ENCODE data around the gene KIR3DL3.
A peak's percentile ranks its signal among the peaks of the same experiment; 100 is the strongest.
"Not testable (repeated sequence)": the region's sequence is repeated elsewhere in the genome, so short reads cannot be mapped to it uniquely, and the experiment has no call there.

The KIR3DL3 gene

DNA sequence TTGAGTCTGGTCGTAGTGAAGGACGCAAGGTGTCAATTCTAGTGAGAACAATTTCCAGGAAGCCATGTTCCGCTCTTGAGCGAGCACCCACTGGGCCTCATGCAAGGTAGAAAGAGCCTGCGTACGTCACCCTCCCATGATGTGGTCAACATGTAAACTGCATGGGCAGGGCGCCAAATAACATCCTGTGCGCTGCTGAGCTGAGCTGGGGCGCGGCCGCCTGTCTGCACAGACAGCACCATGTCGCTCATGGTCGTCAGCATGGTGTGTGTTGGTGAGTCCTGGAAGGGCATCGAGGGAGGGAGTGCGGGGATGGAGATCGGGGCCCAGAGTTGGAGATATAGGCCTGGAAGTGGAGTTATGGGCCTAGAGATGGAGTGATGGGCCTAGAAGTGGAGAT is 14.1 kb downstream of the KIR3DL3 start, which contains the start of gene KIR2DL3:
KIR2DL3 (plus strand) TSS at position 208 of the 400 bp plus-strand sequence; CDS start at position 241, 33 bp downstream.
- DNase-seq, result not testable (repeated sequence)

DNA sequence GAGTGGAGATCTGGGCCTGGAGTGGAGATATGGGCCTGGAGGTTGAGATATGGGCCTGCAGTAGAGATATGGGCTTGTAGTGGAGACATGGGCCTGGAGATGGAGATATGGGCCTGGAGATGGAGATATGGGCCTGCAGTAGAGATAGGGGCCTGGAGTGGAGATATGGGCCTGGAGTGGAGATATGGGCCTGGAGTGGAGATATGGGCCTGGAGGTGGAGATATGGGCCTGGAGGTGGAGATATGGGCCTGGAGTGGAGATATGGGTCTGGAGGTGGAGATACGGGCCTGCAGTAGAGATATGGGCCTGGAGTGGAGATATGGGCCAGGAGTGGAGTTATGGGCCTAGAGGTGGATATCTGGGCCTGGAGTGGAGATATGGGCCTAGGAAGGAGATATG is 14.5 kb downstream of the KIR3DL3 start:
- DNase-seq, result no peak

DNA sequence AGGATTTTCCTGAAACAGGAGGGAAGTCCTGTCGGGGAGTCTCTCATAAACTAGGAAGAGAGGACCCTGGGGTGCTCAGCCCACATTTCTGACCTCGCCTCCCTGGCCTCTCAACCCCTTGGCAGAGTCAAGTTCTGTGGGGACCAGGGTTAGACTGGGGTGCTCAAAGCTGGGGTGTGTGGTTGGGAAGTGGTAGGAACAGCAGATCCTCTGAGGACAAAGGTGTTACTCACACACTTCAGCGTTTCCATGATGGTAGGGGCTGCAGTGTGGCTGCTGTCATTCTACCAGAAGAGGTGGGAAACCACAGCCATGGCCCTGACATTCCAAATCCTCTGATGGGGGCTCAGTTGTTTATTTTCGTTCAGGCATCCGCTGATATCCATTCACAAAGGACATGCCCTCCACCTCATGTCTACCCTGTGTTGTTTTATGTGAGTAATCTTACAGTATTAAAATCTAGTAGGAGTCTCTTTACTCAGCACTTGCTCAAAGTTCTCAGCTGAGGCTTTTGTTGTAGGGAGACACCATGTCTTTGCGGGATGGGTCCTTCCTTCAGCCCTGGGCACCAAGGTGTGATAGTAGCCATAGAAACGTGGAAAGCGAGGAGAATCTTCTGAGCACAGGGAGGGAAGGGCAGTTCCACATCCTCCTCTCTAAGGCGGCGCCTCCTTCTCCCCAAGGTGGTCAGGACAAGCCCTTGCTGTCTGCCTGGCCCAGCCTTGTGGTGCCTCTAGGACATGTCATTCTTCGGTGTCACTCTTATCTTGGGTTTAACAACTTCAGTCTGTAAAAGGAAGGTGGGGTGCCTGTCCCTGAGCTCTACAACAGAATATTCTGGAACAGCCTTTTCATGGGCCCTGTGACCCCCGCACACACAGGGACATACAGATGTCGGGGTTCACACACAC is 15.6 kb downstream of the KIR3DL3 start:
- no peak for DNase-seq

DNA sequence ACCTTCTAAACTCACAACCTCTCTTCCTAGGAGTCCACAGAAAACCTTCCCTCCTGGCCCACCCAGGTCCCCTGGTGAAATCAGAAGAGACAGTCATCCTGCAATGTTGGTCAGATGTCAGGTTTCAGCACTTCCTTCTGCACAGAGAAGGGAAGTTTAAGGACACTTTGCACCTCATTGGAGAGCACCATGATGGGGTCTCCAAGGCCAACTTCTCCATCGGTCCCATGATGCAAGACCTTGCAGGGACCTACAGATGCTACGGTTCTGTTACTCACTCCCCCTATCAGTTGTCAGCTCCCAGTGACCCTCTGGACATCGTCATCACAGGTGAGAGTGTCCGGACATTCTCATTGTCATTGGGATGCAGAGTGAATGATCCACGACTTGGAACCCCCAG is 17.7 kb downstream of the KIR3DL3 start:
- DNase-seq, result not testable (repeated sequence)

DNA sequence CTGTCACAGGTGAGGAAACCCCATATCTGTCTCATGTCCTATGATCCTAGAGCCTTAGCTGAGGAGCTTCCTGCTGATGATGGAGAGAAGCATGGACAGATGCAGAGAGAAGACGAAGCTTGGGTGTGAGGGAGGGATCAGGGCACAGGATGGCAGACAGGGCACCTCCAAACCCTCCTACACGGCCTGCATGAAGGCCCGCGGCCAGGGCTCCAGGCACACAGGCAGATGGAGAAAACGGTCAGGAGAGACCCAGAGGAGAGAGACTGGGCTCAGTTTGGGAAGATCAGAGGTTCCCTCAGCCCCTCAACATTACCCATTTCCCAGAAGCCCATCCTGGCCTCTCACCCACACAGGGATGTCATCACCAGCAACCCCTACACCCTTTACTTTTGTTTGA is 19.8 kb downstream of the KIR3DL3 start:
- DNase-seq, result not testable (repeated sequence)

DNA sequence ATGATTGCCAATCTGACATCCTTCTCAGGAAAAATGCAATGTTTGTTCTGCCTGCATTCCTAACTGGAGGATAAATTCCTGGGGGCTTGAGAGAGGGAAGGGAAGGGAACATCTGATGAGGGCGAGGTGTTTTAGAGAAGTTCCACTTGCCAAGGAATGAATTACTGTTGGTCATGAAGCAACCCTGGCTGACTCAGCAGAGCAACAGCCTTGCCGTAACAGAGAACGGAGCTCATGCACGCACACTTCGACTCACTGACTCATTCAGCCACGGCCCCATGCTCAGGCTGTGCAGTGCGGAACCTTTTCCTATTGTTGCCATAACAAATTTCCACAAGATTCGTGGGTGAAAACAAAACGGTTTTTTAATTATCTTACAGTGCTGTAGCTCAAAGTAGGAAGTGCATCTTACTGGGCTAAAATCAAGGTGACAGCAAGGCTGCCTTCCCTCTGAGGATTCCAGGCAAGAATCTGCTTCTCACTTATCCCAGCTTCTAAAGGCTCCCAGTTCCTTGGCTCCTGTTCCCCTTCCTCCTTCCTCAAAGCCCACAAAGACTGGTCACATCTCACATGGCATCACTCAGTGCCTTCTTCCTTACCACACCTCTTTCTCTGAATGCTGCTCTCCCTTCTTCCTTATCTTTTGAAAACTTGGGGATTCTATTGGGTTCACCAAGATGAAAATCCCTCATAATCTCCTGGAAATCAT is 23.5 kb downstream of the KIR3DL3 start:
- peak; percentile 89 for DNase-seq

DNA sequence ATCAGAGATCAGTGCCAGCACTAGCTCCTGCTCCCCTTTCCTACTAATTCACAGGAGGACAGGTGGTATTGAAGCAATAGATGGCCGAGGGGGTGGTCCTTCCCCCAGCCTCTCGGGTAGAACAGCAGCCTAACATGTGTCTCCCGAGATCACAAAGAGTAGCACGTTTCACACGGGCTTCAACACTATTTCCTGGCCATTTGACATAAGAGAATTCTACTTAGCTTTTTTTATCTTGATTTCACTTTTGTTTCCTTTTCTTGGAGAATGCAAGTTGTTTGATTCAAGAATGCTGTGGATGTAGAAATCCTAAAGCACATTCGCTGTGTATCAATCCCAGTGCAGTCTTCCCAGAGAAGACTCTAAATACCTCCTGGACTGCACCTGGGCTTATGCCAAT is 26.0 kb downstream of the KIR3DL3 start:
- peak; percentile 84 for DNase-seq

DNA sequence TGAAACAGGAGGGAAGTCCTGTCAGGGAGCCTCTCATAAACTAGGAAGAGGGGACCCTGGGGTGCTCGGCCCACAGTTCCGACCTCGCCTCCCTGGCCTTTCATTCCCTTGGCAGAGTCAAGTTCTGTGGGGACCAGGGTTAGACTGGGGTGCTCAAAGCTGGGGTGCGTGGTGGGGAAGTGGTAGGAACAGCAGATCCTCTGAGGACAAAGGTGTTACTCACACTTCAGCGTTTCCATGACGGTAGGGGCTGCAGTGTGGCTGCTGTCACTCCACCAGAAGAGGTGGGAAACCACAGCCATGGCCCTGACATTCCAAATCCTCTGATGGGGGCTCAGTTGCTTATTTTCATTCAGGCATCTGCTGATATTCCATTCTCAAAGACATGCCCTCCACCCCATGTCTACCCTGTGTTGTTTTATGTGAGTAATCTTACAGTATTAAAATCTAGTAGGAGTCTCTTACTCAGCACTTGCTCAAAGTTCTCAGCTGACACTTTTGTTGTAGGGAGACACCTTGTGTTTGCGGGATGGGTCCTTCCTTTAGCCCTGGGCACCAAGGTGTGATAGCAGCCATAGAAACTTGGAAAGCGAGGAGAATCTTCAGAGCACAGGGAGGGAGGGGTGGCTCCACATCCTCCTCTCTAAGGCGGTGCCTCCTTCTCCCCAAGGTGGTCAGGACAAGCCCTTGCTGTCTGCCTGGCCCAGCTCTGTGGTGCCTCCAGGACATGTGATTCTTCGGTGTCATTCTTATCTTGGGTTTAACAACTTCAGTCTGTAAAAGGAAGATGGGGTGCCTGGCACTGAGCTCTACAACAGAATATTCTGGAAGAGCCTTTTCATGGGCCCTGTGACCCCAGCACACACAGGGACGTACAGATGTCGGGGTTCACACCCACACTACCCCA is 32.2 kb downstream of the KIR3DL3 start:
- not testable (repeated sequence) for DNase-seq

DNA sequence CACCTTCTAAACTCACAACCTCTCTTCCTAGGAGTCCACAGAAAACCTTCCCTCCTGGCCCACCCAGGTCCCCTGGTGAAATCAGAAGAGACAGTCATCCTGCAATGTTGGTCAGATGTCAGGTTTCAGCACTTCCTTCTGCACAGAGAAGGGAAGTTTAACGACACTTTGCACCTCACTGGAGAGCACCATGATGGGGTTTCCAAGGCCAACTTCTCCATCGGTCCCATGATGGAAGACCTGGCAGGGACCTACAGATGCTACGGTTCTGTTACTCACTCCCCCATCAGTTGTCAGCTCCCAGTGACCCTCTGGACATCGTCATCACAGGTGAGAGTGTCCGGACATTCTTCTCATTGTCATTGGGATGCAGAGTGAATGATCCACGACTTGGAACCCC is 34.3 kb downstream of the KIR3DL3 start:
- not testable (repeated sequence) for DNase-seq

DNA sequence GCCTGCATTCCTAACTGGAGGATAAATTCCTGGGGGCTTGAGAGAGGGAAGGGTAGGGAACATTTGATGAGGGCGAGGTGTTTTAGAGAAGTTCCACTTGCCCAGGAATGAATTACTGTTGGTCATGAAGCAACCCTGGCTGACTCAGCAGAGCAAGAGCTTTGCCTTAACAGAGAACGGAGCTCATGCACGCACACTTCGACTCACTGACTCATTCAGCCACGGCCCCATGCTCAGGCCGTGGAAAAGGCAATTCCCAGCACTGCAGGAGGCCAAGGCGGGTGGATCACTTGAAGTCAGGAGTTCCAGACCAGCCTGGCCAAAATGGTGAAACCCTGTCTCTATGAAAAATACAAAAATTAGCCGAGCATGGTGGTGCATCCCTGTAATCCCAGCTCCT is 40.0 kb downstream of the KIR3DL3 start:
- DNase-seq, result peak; percentile 84

DNA sequence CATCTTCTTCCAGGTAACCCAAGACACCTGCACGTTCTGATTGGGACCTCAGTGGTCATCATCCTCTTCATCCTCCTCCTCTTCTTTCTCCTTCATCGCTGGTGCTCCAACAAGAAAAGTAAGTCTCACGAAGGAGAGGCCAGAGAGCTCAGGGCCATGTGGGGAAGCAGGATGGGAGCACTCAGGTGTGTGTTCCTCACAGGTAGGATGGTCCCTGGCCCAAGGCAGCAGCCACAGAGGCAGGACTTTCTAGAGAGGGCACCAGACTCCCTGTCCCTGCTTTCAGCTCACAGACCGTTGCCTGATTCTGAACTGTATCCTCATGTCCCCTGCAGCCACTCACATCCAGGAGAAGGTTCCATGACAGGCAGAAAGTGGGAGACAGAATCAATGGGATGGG is 42.2 kb downstream of the KIR3DL3 start:
- not testable (repeated sequence) for DNase-seq

DNA sequence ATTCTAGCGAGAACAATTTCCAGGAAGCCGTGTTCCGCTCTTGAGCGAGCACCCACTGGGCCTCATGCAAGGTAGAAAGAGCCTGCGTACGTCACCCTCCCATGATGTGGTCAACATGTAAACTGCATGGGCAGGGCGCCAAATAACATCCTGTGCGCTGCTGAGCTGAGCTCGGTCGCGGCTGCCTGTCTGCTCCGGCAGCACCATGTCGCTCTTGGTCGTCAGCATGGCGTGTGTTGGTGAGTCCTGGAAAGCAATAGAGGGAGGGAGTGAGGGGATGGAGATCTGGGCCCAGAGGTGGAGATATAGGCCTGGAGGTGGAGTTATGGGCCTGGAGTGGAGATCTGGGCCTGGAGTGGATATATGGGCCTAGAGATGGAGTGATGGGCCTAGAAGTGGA is 45.4 kb downstream of the KIR3DL3 start, which contains the start of gene KIR2DL1:
KIR2DL1 (plus strand) TSS at position 148 of the 400 bp plus-strand sequence; CDS start at position 206, 58 bp downstream.
- DNase-seq, result not testable (repeated sequence)

DNA sequence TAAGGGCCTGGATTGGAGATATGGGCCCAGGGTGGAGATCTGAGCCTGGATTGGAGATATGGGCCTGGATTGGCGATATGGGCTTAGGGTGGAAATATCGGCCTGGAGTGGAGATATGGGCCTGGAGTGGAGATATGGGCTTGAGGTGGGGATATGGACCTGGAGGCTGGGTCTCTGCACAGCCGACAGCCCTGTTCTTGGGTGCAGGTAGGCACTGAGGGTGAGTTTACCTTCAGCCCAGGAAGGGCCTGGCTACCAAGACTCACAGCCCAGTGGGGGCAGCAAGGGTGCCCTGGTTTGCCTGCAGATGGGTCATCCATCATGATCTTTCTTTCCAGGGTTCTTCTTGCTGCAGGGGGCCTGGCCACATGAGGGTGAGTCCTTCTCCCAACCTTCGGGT is 46.3 kb downstream of the KIR3DL3 start:
- not testable (repeated sequence) for DNase-seq

DNA sequence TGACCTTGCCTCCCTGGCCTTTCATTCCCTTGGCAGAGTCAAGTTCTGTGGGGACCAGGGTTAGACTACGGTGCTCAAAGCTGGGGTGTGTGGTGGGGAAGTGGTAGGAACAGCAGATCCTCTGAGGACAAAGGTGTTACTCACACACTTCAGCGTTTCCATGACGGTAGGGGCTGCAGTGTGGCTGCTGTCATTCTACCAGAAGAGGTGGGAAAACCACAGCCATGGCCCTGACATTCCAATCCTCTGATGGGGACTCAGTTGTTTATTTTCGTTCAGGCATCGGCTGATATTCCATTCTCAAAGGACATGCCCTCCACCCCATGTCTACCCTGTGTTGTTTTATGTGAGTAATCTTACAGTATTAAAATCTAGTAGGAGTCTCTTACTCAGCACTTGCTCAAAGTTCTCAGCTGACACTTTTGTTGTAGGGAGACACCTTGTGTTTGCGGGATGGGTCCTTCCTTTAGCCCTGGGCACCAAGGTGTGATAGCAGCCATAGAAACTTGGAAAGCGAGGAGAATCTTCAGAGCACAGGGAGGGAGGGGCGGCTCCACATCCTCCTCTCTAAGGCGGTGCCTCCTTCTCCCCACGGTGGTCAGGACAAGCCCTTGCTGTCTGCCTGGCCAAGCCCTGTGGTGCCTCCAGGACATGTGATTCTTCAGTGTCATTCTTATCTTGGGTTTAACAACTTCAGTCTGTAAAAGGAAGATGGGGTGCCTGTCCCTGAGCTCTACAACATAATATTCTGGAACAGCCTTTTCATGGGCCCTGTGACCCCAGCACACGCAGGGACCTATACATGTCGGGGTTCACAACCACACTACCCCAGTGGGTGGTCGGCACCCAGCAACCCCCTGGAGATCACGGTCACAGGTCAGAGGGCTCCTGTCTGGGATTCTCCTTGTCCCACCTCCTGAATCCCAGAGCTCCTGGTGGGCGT is 47.0 kb downstream of the KIR3DL3 start:
- not testable (repeated sequence) for DNase-seq

DNA sequence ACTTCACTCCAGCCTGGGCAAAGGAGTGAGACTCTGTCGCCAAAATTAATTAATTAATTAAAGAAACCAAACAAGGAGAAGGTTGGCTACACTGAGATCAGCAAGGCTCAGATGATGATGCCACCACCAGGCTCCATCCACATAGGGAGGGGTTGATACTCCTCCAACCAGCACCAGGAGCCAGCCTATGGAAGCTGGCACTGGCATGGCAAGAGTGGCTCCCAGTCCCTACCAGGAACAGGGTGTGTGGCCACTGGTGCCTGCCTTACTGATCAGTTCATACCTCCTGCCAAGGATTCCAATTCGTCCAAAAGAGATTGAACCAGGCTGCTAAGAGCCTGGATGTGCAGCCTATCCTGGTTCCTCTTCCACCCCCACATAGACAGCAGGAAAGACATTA is 48.4 kb downstream of the KIR3DL3 start:
- not testable (repeated sequence) for DNase-seq

DNA sequence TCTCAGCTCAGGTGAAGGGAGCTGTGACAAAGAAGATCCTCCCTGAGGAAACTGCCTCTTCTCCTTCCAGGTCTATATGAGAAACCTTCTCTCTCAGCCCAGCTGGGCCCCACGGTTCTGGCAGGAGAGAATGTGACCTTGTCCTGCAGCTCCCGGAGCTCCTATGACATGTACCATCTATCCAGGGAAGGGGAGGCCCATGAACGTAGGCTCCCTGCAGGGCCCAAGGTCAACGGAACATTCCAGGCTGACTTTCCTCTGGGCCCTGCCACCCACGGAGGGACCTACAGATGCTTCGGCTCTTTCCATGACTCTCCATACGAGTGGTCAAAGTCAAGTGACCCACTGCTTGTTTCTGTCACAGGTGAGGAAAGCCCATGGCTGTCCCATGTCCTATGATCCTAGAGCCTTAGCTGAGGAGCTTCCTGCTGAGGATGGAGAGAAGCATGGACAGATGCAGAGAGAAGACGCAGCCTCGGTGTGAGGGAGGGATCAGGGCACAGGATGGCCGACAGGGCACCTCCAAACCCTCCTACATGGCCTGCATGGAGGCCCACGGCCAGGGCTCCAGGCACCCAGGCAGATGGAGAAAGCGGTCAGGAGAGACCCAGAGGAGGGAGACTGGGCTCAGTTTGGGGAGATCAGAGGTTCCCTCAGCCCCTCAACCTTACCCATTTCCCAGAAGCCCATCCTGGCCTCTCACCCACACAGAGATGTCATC is 51.0 kb downstream of the KIR3DL3 start:
- DNase-seq, result not testable (repeated sequence)

DNA sequence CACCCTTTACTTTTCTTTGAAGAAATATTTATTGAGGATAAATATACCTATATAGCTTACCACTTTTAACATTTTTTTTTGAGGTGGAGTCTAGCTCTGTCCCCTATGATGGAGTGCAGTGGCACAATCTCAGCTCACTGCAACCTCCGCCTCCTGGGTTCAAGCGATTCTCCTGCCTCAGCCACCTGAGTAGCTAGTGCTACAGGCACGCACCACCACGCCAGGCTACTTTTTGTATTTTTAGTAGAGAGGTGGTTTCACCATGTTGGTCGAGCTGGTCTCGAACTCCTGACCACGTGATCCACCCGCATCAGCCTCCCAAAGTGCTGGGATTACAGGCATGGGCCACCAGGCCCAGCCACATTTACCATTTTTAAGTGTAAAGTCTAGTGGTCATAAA is 51.6 kb downstream of the KIR3DL3 start:
- not testable (repeated sequence) for DNase-seq

DNA sequence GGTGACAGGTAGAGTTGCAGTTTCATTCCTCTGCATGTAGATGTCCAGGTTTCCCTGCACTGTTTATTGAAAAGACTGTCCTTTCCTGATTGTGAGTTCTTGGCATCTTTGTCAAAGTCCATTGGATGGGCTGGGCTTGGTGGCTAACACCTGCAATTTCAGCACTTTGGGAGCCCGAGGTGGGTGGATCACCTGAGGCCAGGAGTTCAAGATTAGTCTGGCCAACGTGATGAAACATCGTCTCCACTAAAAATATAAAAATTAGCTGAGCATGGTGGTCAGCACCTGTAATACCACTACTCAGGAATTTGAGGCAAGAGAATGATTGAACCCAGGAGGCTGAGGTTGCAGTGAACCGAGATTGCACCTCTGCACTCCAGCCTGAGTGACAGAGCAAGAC is 53.6 kb downstream of the KIR3DL3 start:
- DNase-seq, result not testable (repeated sequence)

DNA sequence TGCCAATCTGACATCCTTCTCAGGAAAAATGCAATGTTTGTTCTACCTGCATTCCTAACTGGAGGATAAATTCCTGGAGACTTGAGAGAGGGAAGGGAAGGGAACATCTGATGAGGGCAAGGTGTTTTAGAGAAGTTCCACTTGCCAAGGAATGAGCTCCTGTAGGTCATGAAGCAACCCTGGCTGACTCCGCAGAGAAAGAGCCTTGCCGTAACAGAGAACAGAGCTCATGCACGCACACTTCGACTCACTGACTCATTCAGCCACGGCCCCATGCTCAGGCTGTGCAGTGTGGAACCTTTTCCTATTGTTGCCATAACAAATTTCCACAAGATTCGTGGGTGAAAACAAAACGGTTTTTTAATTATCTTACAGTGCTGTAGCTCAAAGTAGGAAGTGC is 54.7 kb downstream of the KIR3DL3 start:
- peak; percentile 77 for DNase-seq

DNA sequence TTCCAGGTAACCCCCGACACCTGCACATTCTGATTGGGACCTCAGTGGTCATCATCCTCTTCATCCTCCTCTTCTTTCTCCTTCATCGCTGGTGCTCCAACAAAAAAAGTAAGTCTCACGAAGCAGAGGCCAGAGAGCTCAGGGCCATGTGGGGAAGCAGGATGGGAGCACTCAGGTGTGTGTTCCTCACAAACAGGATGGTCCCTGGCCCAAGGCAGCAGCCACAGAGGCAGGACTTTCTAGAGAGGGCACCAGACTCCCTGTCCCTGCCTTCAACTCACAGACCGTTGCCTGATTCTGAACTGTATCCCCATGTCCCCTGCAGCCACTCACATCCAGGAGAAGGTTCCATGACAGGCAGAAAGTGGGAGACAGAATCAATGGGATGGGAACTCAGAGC is 58.7 kb downstream of the KIR3DL3 start:
- DNase-seq, result not testable (repeated sequence)
